HepG2 (cell line): ENCODE results near the gene IGFBP5. TPM values are rescaled to one million over a fixed set of nuclear protein-coding genes. Genes with fewer than 3 reads are reported as not detected.
A peak's percentile ranks its signal among the peaks of the same experiment; 100 is the strongest.

Experiments used
- ATAC-seq: fragments of 200-7000 bp; cut with Tn5 transposase; 3 replicates; pipeline ENCODE4 v1.9.1; 2020; ENCODE audit warnings: mild to moderate bottlenecking, moderate library complexity
- BruUV-seq: library from RNA; stranded (reverse); fragments of 400-500 nt; replicated peaks from 2 replicates; lab custom pipeline; 2021; lab: Mats Ljungman, UMichigan
- CTCF ChIA-PET: fragments of 300-600 bp; formaldehyde crosslinking; extraction: SDS; loops from one replicate; lab custom pipeline; 2021; ENCODE audit warnings: low total read pairs, inconsistent platforms, low intra/inter-chr PET ratio; lab: Yijun Ruan, JAX
- POLR2A ChIA-PET: fragments of 350-600 bp; sonication (Branson Sonifier 250); formaldehyde crosslinking; loops from one replicate; lab custom pipeline; 2020; ENCODE audit warnings: antibody characterized with exemption, inconsistent platforms; lab: Yijun Ruan, JAX
- DNase-seq: peaks from one replicate; pipeline ENCODE4 v3.0.0-alpha.2; 2015; ENCODE audit warnings: low spot score
- FAIRE-seq: peaks from 3 replicates; lab custom pipeline; 2011; peaks lifted over from hg19 to GRCh38; lab: Jason Lieb, UNC
- H2AFZ ChIP-seq: one replicate; pipeline ENCODE4 v1.6.1; 2011; ENCODE audit warnings: low read length, inconsistent platforms
- H3K27ac ChIP-seq: fragments of 300-600 bp; 3 replicates; pipeline ENCODE4 v1.8.0; 2011; ENCODE audit warnings: mixed run types, mild to moderate bottlenecking, mixed read lengths, low read length, inconsistent platforms; ENCODE audit not compliant: insufficient read depth; ENCODE audit errors: extremely low read length
- H3K27me3 ChIP-seq, 2 experiments: fragments of 200-600 bp in 1 of 2; 2 replicates in 1 of 2; 3 replicates in 1 of 2; pipeline versions ENCODE4 v1.6.0 to v1.8.0; 2011; ENCODE audit warnings: low read length in 2 of 2, mild to moderate bottlenecking in 2 of 2, moderate library complexity in 2 of 2, inconsistent platforms in 1 of 2; ENCODE audit not compliant: insufficient read depth in 2 of 2, control insufficient read depth in 1 of 2
- H3K36me3 ChIP-seq, 2 experiments: fragments of 200-600 bp in 1 of 2; replicated peaks in 1 of 2; 2 replicates in 1 of 2; 3 replicates in 1 of 2; pipeline versions ENCODE4 v1.5.1 to v1.8.0; 2011; ENCODE audit warnings: low read length in 2 of 2, inconsistent platforms in 1 of 2; ENCODE audit not compliant: insufficient read depth in 2 of 2, control insufficient read depth in 1 of 2
- H3K4me1 ChIP-seq: 2 replicates; pipeline ENCODE4 v1.5.1; 2012; ENCODE audit warnings: low read length, inconsistent platforms; ENCODE audit not compliant: insufficient read depth
- H3K4me2 ChIP-seq: 2 replicates; pipeline ENCODE4 v1.6.0; 2011; ENCODE audit warnings: low read depth, low read length, inconsistent platforms
- H3K4me3 ChIP-seq, 3 experiments: fragments of 200-600 bp in 1 of 3; sonication (generic), shearing (Covaris generic) in 1 of 3; replicated peaks in 1 of 3; 2 replicates each; pipeline ENCODE4 v1.5.1; 2011 to 2016; ENCODE audit warnings: low read length in 3 of 3, inconsistent platforms in 2 of 3, low read depth in 2 of 3, mild to moderate bottlenecking in 2 of 3, control low read depth in 1 of 3, mixed read lengths in 1 of 3; ENCODE audit not compliant: insufficient read depth in 1 of 3
- H3K79me2 ChIP-seq: one replicate; pipeline ENCODE4 v1.6.1; 2011; ENCODE audit warnings: low read length, inconsistent platforms; ENCODE audit not compliant: insufficient read depth
- H3K9ac ChIP-seq: 2 replicates; pipeline ENCODE4 v1.6.0; 2011; ENCODE audit warnings: mild to moderate bottlenecking, low read depth, low read length, inconsistent platforms; ENCODE audit not compliant: insufficient read depth
- H3K9me3 ChIP-seq: 2 replicates; pipeline ENCODE4 v1.5.1; 2012; ENCODE audit warnings: mild to moderate bottlenecking, low read length
- H4K20me1 ChIP-seq: 2 replicates; pipeline ENCODE4 v1.6.0; 2011; ENCODE audit warnings: inconsistent platforms, mild to moderate bottlenecking, low read length, moderate library complexity; ENCODE audit not compliant: insufficient read depth
- CREB3 ChIP-seq: sonication (generic); formaldehyde crosslinking; IDR thresholded peaks from 2 replicates; pipeline ENCODE4 v1.5.0; 2020; ENCODE audit warnings: missing genetic modification reagents
- PAXIP1 ChIP-seq: sonication (generic); formaldehyde crosslinking; conservative IDR thresholded peaks from 2 replicates; pipeline ENCODE4 v1.4.0; 2020; ENCODE audit warnings: mild to moderate bottlenecking, missing genetic modification reagents, moderate library complexity
- SMAD3 ChIP-seq: sonication (generic); formaldehyde crosslinking; IDR thresholded peaks from 2 replicates; pipeline ENCODE4 v1.4.0; 2020; ENCODE audit warnings: missing genetic modification reagents
- TARDBP ChIP-seq: sonication (generic); formaldehyde crosslinking; IDR thresholded peaks from 2 replicates; pipeline ENCODE4 v1.8.0; 2022; ENCODE audit warnings: mild to moderate bottlenecking, missing genetic modification reagents
- TRIM22 ChIP-seq: fragments of 450-650 bp; IDR thresholded peaks from 2 replicates; pipeline ENCODE4 v1.6.1; 2017
- USF2 ChIP-seq, 2 experiments: sonication (generic) in 1 of 2; formaldehyde crosslinking in 1 of 2; IDR thresholded peaks; 2 replicates each; pipeline versions ENCODE4 v1.5.1 to v1.6.1; 2011 to 2020; ENCODE audit warnings: borderline replicate concordance in 1 of 2, low read depth in 1 of 2, low read length in 1 of 2, mild to moderate bottlenecking in 1 of 2, missing genetic modification reagents in 1 of 2, moderate library complexity in 1 of 2
- YEATS2 ChIP-seq: sonication (generic); formaldehyde crosslinking; IDR thresholded peaks from 2 replicates; pipeline ENCODE4 v1.4.0; 2020; ENCODE audit warnings: missing genetic modification reagents, borderline replicate concordance
- ZNF337 ChIP-seq: sonication (generic); formaldehyde crosslinking; IDR thresholded peaks from 2 replicates; pipeline ENCODE4 v1.5.1; 2020; ENCODE audit warnings: missing genetic modification reagents, low read depth, mild to moderate bottlenecking, borderline replicate concordance
- ZNF512B ChIP-seq: sonication (generic); formaldehyde crosslinking; IDR thresholded peaks from 2 replicates; pipeline ENCODE4 v1.5.1; 2020; ENCODE audit warnings: missing genetic modification reagents, mild to moderate bottlenecking, borderline replicate concordance
- ZNF674 ChIP-seq: sonication (generic); formaldehyde crosslinking; IDR thresholded peaks from 2 replicates; pipeline ENCODE4 v1.5.0; 2020; ENCODE audit warnings: low read depth, mild to moderate bottlenecking, missing genetic modification reagents
- WGBS: methylation state at CpG from one replicate; pipeline ENCODE4 v1.1.6; 2017; ENCODE audit warnings: low lambda C conversion rate; 5-methylcytosine and 5-hydroxymethylcytosine counted together
- in situ Hi-C: cut with HindIII; loops from 2 replicates; pipeline ENCODE4 v1.10.0; 2017; ENCODE audit warnings: low pct_unique_long_range_greater_than_20kb; ENCODE audit not compliant: extremely low pct_ligation_motif_present
- intact Hi-C: fragments of 100-400 bp; cut with micrococcal nuclease; formaldehyde crosslinking; loops from one replicate; pipeline ENCODE4 v1.10.0; 2022; ENCODE audit not compliant: unreplicated experiment
- polyA plus RNA-seq, 8 experiments: library from polyadenylated mRNA; depleted of rRNA in 3 of 8; stranded (reverse) in 7 of 8; unstranded in 1 of 8; fragments of >200 nt; fragmentation: Illumina TruSeq in 4 of 8; extraction: Trizol in 4 of 8; gene quantifications; 2 replicates each; pipeline versions ENCODE4 v1.2.1 to v1.2.3, GENCODE V29; 2011 to 2016; ENCODE audit warnings: low read depth in 4 of 8, missing spikeins in 1 of 8, mixed read lengths in 1 of 8; ENCODE audit not compliant: insufficient read depth in 1 of 8
- total RNA-seq, 5 experiments: library from RNA; depleted of rRNA; stranded (reverse); fragments of >200 nt; fragmentation: Illumina TruSeq; extraction: Trizol; gene quantifications; 2 replicates each; pipeline ENCODE4 v1.2.3, GENCODE V29; 2016; ENCODE audit warnings: low read depth in 1 of 5

IGFBP5 gene
- total and polyA plus RNA-seq, 2 of the 13 experiments (the other 11 are each of a cell fraction or from before 2014, with no cell fraction given), result 0.15 TPM; not detected in 1

GRCh38 chr2:216741223-216741593 lies 45.9 kb upstream of the IGFBP5 start:
- 5% methylated on average over 2 of the region's 2 CpGs for WGBS
- ChIA-PET POLR2A (no interaction called here), CTCF (no interaction called here)
- BruUV-seq, result no TSS peak
- no peak overlapping the region for H3K27ac ChIP-seq
- peaks cover 21% of the 10 kb centered on the region for H3K4me1 ChIP-seq
- H3K9ac ChIP-seq, result no peak overlapping the region
- ATAC-seq (peak; percentile 40; the same call in 2 of the 3 replicates), DNase-seq (no peak), FAIRE-seq (no peak)
- no peaks in the 10 kb centered on the region for H4K20me1 ChIP-seq
- H2AFZ ChIP-seq, result no peak overlapping the region
- H3K79me2 ChIP-seq, result no peaks in the 10 kb centered on the region
- H3K27me3 ChIP-seq, result no peaks in the 10 kb centered on the region
- TF ChIP-seq ZNF674 (CRISPR knock-in tag) (no peak), YEATS2 (CRISPR knock-in tag) (0 out of 2 replicates have a peak, but pooled peaks have one; percentile 8), ZNF512B (CRISPR knock-in tag) (0 out of 2 replicates have a peak, but pooled peaks have one; percentile 40), TRIM22 (no peak), TARDBP (CRISPR knock-in tag) (no peak), SMAD3 (CRISPR knock-in tag) (0 out of 2 replicates have a peak, but pooled peaks have one; percentile 9), USF2 (IDR thresholded peaks at IDR 0.05; ENCODE audit: low read depth, low read length) (no peak), USF2 (CRISPR knock-in tag; IDR thresholded peaks at IDR 0.05; ENCODE audit: borderline replicate concordance) (peak; percentile 15; the same call in 1 of the 2 replicates), PAXIP1 (CRISPR knock-in tag) (0 out of 2 replicates have a peak, but pooled peaks have one; percentile 0), ZNF337 (CRISPR knock-in tag) (no peak), CREB3 (CRISPR knock-in tag) (no peak)
- no peaks in the 10 kb centered on the region for H3K9me3 ChIP-seq
- H3K4me3 ChIP-seq, result 0 out of 6 replicates have a peak overlapping the region, but pooled peaks of 1 of the 3 experiments have one; percentile 2
- peak overlapping the region; percentile 60 for H3K4me2 ChIP-seq
- intact Hi-C loops, result no loop called here
- in situ Hi-C loops, result no loop called here
- no peaks in the 10 kb centered on the region for H3K36me3 ChIP-seq
